ENCODE measurements around the gene KCNA5.

The KCNA5 gene

GRCh38 chr12:5032821-5033220, 10.9 kb upstream of the KCNA5 start:
- H3K27ac ChIP-seq (replicated peaks): no peak overlapping the region
- no peak overlapping the region for H3K4me3 ChIP-seq (replicated peaks; ENCODE audit: insufficient read depth, low read length)
- TF ChIP-seq SPI1 (IDR thresholded peaks at IDR 0.05; ENCODE audit: borderline replicate concordance, low read depth): no peak
- no peak for TF ChIP-seq POLR2AphosphoS5 (IDR thresholded peaks at IDR 0.05; ENCODE audit: low read depth)
- no peak for TF ChIP-seq CTCF (IDR thresholded peaks at IDR 0.05; ENCODE audit: insufficient read depth, low read length)
- no peak for TF ChIP-seq REST (IDR thresholded peaks at IDR 0.05; ENCODE audit: insufficient replicate concordance, low read depth)
- no peak for TF ChIP-seq GABPA (IDR thresholded peaks at IDR 0.05; ENCODE audit: low read depth)
- no peak for DNase-seq (ENCODE audit: low read depth in 1 of 2, low spot score in 1 of 2)
- no peaks in the 10 kb centered on the region for H3K27me3 ChIP-seq (ENCODE audit: insufficient read depth, poor library complexity, severe bottlenecking)

GRCh38 chr12:5033883-5034282, 9.8 kb upstream of the KCNA5 start:
- H3K4me3 ChIP-seq (replicated peaks; ENCODE audit: insufficient read depth, low read length): no peak overlapping the region
- peaks cover 3% of the 10 kb centered on the region for H3K27me3 ChIP-seq (ENCODE audit: insufficient read depth, poor library complexity, severe bottlenecking)
- no peak overlapping the region for H3K27ac ChIP-seq (replicated peaks)
- no peak for DNase-seq (ENCODE audit: low read depth in 1 of 2, low spot score in 1 of 2)
- TF ChIP-seq POLR2AphosphoS5 (IDR thresholded peaks at IDR 0.05; ENCODE audit: low read depth) (no peak), SPI1 (IDR thresholded peaks at IDR 0.05; ENCODE audit: borderline replicate concordance, low read depth) (no peak), REST (IDR thresholded peaks at IDR 0.05; ENCODE audit: insufficient replicate concordance, low read depth) (no peak), GABPA (IDR thresholded peaks at IDR 0.05; ENCODE audit: low read depth) (no peak), CTCF (IDR thresholded peaks at IDR 0.05; ENCODE audit: insufficient read depth, low read length) (no peak)

- peaks cover 3% of the 10 kb centered on the region for H3K27me3 ChIP-seq (ENCODE audit: insufficient read depth, poor library complexity, severe bottlenecking)
- no peak for DNase-seq (ENCODE audit: low read depth in 1 of 2, low spot score in 1 of 2)
- TF ChIP-seq REST (IDR thresholded peaks at IDR 0.05; ENCODE audit: insufficient replicate concordance, low read depth): no peak
- TF ChIP-seq SPI1 (IDR thresholded peaks at IDR 0.05; ENCODE audit: borderline replicate concordance, low read depth): no peak
- no peak for TF ChIP-seq GABPA (IDR thresholded peaks at IDR 0.05; ENCODE audit: low read depth)
- TF ChIP-seq POLR2AphosphoS5 (IDR thresholded peaks at IDR 0.05; ENCODE audit: low read depth): no peak
- TF ChIP-seq CTCF (IDR thresholded peaks at IDR 0.05; ENCODE audit: insufficient read depth, low read length): no peak
- H3K27ac ChIP-seq (replicated peaks): no peak overlapping the region
- H3K4me3 ChIP-seq (replicated peaks; ENCODE audit: insufficient read depth, low read length): no peak overlapping the region
These were observed 9.1 kb upstream of the KCNA5 start for GRCh38 chr12:5034603-5035002.

Measured in HL-60 (cell line).